Right lobe of liver (tissue), 6 donors: Measurements from ENCODE around the gene ABCB6. TPM values are rescaled to one million over a fixed set of nuclear protein-coding genes. Genes with fewer than 3 reads are reported as not detected.
"Not testable (repeated sequence)": the region's sequence is repeated elsewhere in the genome, so short reads cannot be mapped to it uniquely, and the experiment has no call there.

Source experiments
- ATAC-seq, 4 donors: fragments of 200-7000 bp; cut with Tn5 transposase; one replicate each; pipeline ENCODE4 v1.9.1; 2020; ENCODE audit warnings: mild to moderate bottlenecking in 4 of 4, moderate library complexity in 4 of 4
- DNase-seq, 3 donors: peaks; one replicate each; pipeline ENCODE4 v3.0.0-alpha.2; 2020
- H3K27ac ChIP-seq, 3 donors: fragments of 200-600 bp; one replicate each; pipeline ENCODE4 v1.8.0; 2022
- H3K27me3 ChIP-seq, 2 donors: fragments of 200-600 bp; one replicate each; pipeline ENCODE4 v1.8.0; 2022
- H3K36me3 ChIP-seq, 4 donors: fragments of 200-600 bp; sonication (generic) in 1 of 4; one replicate each; pipeline versions ENCODE4 v1.5.1 to v1.8.0; 2017 to 2022; ENCODE audit warnings: control low read depth in 1 of 4
- H3K4me1 ChIP-seq, 4 donors: fragments of 200-600 bp; sonication (generic) in 1 of 4; one replicate each; pipeline versions ENCODE4 v1.5.1 to v1.8.0; 2017 to 2022; ENCODE audit warnings: control low read depth in 1 of 4
- H3K4me3 ChIP-seq, 3 donors: fragments of 200-600 bp; one replicate each; pipeline ENCODE4 v1.8.0; 2022
- H3K9me3 ChIP-seq, 4 donors: fragments of 200-600 bp; sonication (generic) in 1 of 4; one replicate each; pipeline versions ENCODE4 v1.5.1 to v1.8.0; 2017 to 2022; ENCODE audit warnings: control low read depth in 1 of 4
- CTCF ChIP-seq, 4 donors: fragments of 200-600 bp in 3 of 4; fragments of 450-650 bp in 1 of 4; IDR thresholded peaks; one replicate each; pipeline versions ENCODE4 v1.5.1 to v1.8.0; 2016 to 2022; ENCODE audit warnings: antibody characterized with exemption in 4 of 4, mild to moderate bottlenecking in 2 of 4
- POLR2A ChIP-seq: fragments of 450-650 bp; IDR thresholded peaks from one replicate; pipeline ENCODE4 v1.6.1; 2017; ENCODE audit warnings: antibody characterized with exemption, mild to moderate bottlenecking
- WGBS: methylation state at CpG from one replicate; pipeline ENCODE4 v1.1.6; 2018; ENCODE audit warnings: low coverage, low lambda C conversion rate; ENCODE audit not compliant: insufficient coverage; ENCODE audit errors: missing lambda C conversion rate; 5-methylcytosine and 5-hydroxymethylcytosine counted together
- intact Hi-C, 2 donors: fragments of 100-400 bp; cut with DNase I; formaldehyde crosslinking; loops; one replicate each; pipeline versions ENCODE4 v1.11.2 to v1.14.1; 2022
- total RNA-seq, 6 experiments: library from RNA; depleted of rRNA in 2 of 6; stranded (reverse); fragments of >200 nt in 2 of 6; fragmentation: NEBNext Ultra II Directional in 3 of 6; extraction: Animal tissue kit (Norgen Biotek cat#: 25700) in 3 of 6; gene quantifications; one replicate each; pipeline versions ENCODE4 v1.1.0 to v1.2.4, GENCODE V29; 2016 to 2023
- donor health status: DM: no; HTN: yes; CAD: no.
- donor health status: DM: no; HTN: no; CAD: no.
- donor health status: DM: no; HTN: no; CAD: no.
- donor health status: DM: no; HTN: yes; CAD: no.
- donor health status: DM: no; HTN: yes; CAD: no.

The ABCB6 gene
- total RNA-seq, 6 experiments from 2014 or later = 20.3 to 72.5 (median 37.3) TPM

- Histone ChIP-seq H3K27me3 (no peaks in the 10 kb centered on the region), H3K27ac (no peak overlapping the region), H3K36me3 (no peaks in the 10 kb centered on the region), H3K4me3 (no peak overlapping the region), H3K9me3 (no peaks in the 10 kb centered on the region), H3K4me1 (no peaks in the 10 kb centered on the region)
- ATAC-seq (no peak), DNase-seq (no peak)
- 55% methylated on average over 4 of the region's 5 CpGs for WGBS
- intact Hi-C loops = no loop called here
- TF ChIP-seq CTCF (IDR thresholded peaks at IDR 0.05) (no peak), POLR2A (no peak)
Observed at GRCh38 chr2:219261024-219261855, 42.5 kb upstream of the ABCB6 start.

GRCh38 chr2:219258942-219259341, 40.2 kb upstream of the ABCB6 start:
- intact Hi-C loops, H3K27ac ChIP-seq, H3K4me1 ChIP-seq, H3K27me3 ChIP-seq, H3K36me3 ChIP-seq, DNase-seq, H3K9me3 ChIP-seq, H3K4me3 ChIP-seq, ATAC-seq: not testable (repeated sequence)
- WGBS = 85% methylated on average over 10 of the region's 10 CpGs

- DNase-seq (no peak), ATAC-seq (peak; percentile 1 to 5 (median 1))
- Histone ChIP-seq H3K27me3 (no peaks in the 10 kb centered on the region), H3K36me3 (no peaks in the 10 kb centered on the region), H3K9me3 (no peaks in the 10 kb centered on the region), H3K27ac (peak overlapping the region; percentile 61 to 72 (median 63)), H3K4me1 (peaks cover 0 to 19% (median 9%) of the 10 kb centered on the region in 4 donors), H3K4me3 (peak overlapping the region; percentile 56 to 69 (median 67))
- 39% methylated on average over 7 of the region's 12 CpGs for WGBS
- TF ChIP-seq CTCF (IDR thresholded peaks at IDR 0.05) = no peak
- TF ChIP-seq POLR2A = no peak
- intact Hi-C loops = no loop called here
Observed at GRCh38 chr2:219254590-219255201, 35.9 kb upstream of the ABCB6 start.

GRCh38 chr2:219253753-219254589, 35.2 kb upstream of the ABCB6 start, which contains the start of gene TUBA4A:
Gene TUBA4A, minus strand, starts transcription at chr2:219253918. Its CDS starts 60 bp downstream, at chr2:219253858.
- H3K27me3 ChIP-seq = no peaks in the 10 kb centered on the region
- no peaks in the 10 kb centered on the region for H3K9me3 ChIP-seq
- intact Hi-C loops = no loop called here
- H3K36me3 ChIP-seq = no peaks in the 10 kb centered on the region
- DNase-seq (peak; percentile 91 to 93 (median 92)), ATAC-seq (peak; percentile 85 to 90 (median 86))
- WGBS = no CpG with 5 or more reads among the region's 76 CpGs
- H3K4me1 ChIP-seq = peaks cover 0 to 26% (median 13%) of the 10 kb centered on the region in 4 donors
- peak within 1 kb of the TSS; percentile 61 to 79 (median 63) for H3K27ac ChIP-seq
- H3K4me3 ChIP-seq = peak within 1 kb of the TSS; percentile 56 to 69 (median 67)
- TF ChIP-seq POLR2A (peak; percentile 99), CTCF (IDR thresholded peaks at IDR 0.05) (peak in 1 of 4 donors; percentile 29)
